A673 (cell line): ENCODE measurements around the gene PIWIL4. TPM values are rescaled to one million over a fixed set of nuclear protein-coding genes. Genes with fewer than 3 reads are reported as not detected.

Source experiments
- BruUV-seq: library from RNA; stranded (reverse); fragments of 400-500 nt; replicated peaks from 2 replicates; lab custom pipeline; 2021; lab: Mats Ljungman, UMichigan
- CTCF ChIA-PET: fragments of 300-600 bp; sonication (Branson Sonifier 250); formaldehyde crosslinking; loops from one replicate; lab custom pipeline; 2022; ENCODE audit warnings: antibody characterized with exemption; lab: Charles Lee
- POLR2A ChIA-PET: fragments of 300-600 bp; sonication (Branson Sonifier 250); formaldehyde crosslinking; loops from one replicate; lab custom pipeline; 2022; ENCODE audit warnings: antibody characterized with exemption; ENCODE audit not compliant: low non-redundant PET; lab: Charles Lee
- DNase-seq: peaks from one replicate; pipeline ENCODE4 v3.0.0-alpha.2; 2015; ENCODE audit warnings: low spot score
- H3K27ac ChIP-seq: fragments of 200-600 bp; sonication (generic); 2 replicates; pipeline ENCODE4 v1.5.1; 2016; ENCODE audit warnings: mixed run types, low read depth, mild to moderate bottlenecking, mixed read lengths, antibody characterized with exemption, low read length; ENCODE audit not compliant: poor library complexity, severe bottlenecking
- H3K27me3 ChIP-seq: fragments of 200-600 bp; sonication (generic); replicated peaks from 2 replicates; pipeline ENCODE4 v1.6.1; 2017; ENCODE audit warnings: mixed run types, low read depth, mild to moderate bottlenecking, mixed read lengths, antibody characterized with exemption, low read length; ENCODE audit not compliant: insufficient read depth, poor library complexity
- H3K36me3 ChIP-seq: fragments of 200-600 bp; sonication (generic); 2 replicates; pipeline ENCODE4 v1.6.1; 2016; ENCODE audit warnings: mixed run types, mild to moderate bottlenecking, mixed read lengths, antibody characterized with exemption, low read length; ENCODE audit not compliant: insufficient read depth, poor library complexity, severe bottlenecking
- H3K4me1 ChIP-seq: fragments of 200-600 bp; sonication (generic); 2 replicates; pipeline ENCODE4 v1.6.1; 2017; ENCODE audit warnings: mixed run types, mild to moderate bottlenecking, mixed read lengths, antibody characterized with exemption, low read length; ENCODE audit not compliant: insufficient read depth, poor library complexity, severe bottlenecking
- H3K4me3 ChIP-seq: fragments of 200-600 bp; sonication (generic); 2 replicates; pipeline ENCODE4 v1.5.1; 2016; ENCODE audit warnings: low read depth, mixed run types, mild to moderate bottlenecking, mixed read lengths, low read length; ENCODE audit not compliant: poor library complexity, severe bottlenecking
- H3K9me3 ChIP-seq: fragments of 200-600 bp; sonication (generic); 2 replicates; pipeline ENCODE4 v1.6.1; 2016; ENCODE audit warnings: mixed run types, low read depth, mild to moderate bottlenecking, mixed read lengths, antibody characterized with exemption, low read length; ENCODE audit not compliant: poor library complexity, severe bottlenecking
- CTCF ChIP-seq: fragments of 300-800, 200-600 bp; sonication (generic); conservative IDR thresholded peaks from 2 replicates; pipeline ENCODE4 v1.5.1; 2017; ENCODE audit warnings: low read depth, mild to moderate bottlenecking, antibody characterized with exemption, low read length, moderate library complexity, mixed read lengths
- EZH2 ChIP-seq: fragments of 200-600 bp; sonication (generic); IDR thresholded peaks from 2 replicates; pipeline ENCODE4 v1.6.1; 2017; ENCODE audit warnings: borderline replicate concordance, low read depth, mild to moderate bottlenecking, mixed read lengths, antibody characterized with exemption, low read length; ENCODE audit not compliant: poor library complexity, severe bottlenecking
- intact Hi-C: fragments of 100-400 bp; cut with micrococcal nuclease; formaldehyde crosslinking; loops from one replicate; pipeline ENCODE4 v1.10.0; 2022; ENCODE audit not compliant: unreplicated experiment
- total RNA-seq: library from RNA; stranded (reverse); gene quantifications from 2 replicates; pipeline ENCODE4 v1.2.3, GENCODE V29; 2021

Gene PIWIL4
- total RNA-seq, 1 experiment from 2014 or later = 1.6 TPM

- Histone ChIP-seq H3K36me3 (no peaks in the 10 kb centered on the region), H3K9me3 (peaks cover 4% of the 10 kb centered on the region), H3K27me3 (no peaks in the 10 kb centered on the region), H3K4me3 (no peak overlapping the region), H3K4me1 (no peaks in the 10 kb centered on the region), H3K27ac (no peak overlapping the region)
- TF ChIP-seq CTCF = no peak
- TF ChIP-seq EZH2 = no peak
- intact Hi-C loops = loop anchor here (10.0 kb wide), 1 partner anchor 1135 kb away; no protein-coding TSS in a partner anchor
- ChIA-PET CTCF (interaction anchor here (0.6 kb wide), 1 partner anchor 129 kb away, joined by 3 read pairs; no protein-coding TSS in a partner anchor), POLR2A (no interaction called here)
- DNase-seq = no peak
- no TSS peak for BruUV-seq
Observed at GRCh38 chr11:94629741-94630140, 62.6 kb downstream of the PIWIL4 start.

- peaks cover 4% of the 10 kb centered on the region for H3K9me3 ChIP-seq
Observed at GRCh38 chr11:94630221-94630620, 63.1 kb downstream of the PIWIL4 start.

GRCh38 chr11:94632356-94632755 is 65.2 kb downstream of the PIWIL4 start:
- no peak for TF ChIP-seq EZH2
- TF ChIP-seq CTCF = no peak
- no peaks in the 10 kb centered on the region for H3K4me1 ChIP-seq
- no peak overlapping the region for H3K4me3 ChIP-seq
- no peaks in the 10 kb centered on the region for H3K27me3 ChIP-seq
- H3K36me3 ChIP-seq = no peaks in the 10 kb centered on the region
- ChIA-PET POLR2A (no interaction called here), CTCF (no interaction called here)
- H3K27ac ChIP-seq = no peak overlapping the region
- intact Hi-C loops = no loop called here
- DNase-seq = no peak
- no TSS peak for BruUV-seq
- peaks cover 3% of the 10 kb centered on the region for H3K9me3 ChIP-seq

More at GRCh38 chr11:94630221-94630620, 63.1 kb downstream of the PIWIL4 start:
- ChIA-PET CTCF (interaction anchor here (0.6 kb wide), 1 partner anchor 129 kb away, joined by 3 read pairs; no protein-coding TSS in a partner anchor), POLR2A (no interaction called here)
- no TSS peak for BruUV-seq
- Histone ChIP-seq H3K4me3 (no peak overlapping the region), H3K4me1 (no peaks in the 10 kb centered on the region), H3K27me3 (no peaks in the 10 kb centered on the region), H3K36me3 (no peaks in the 10 kb centered on the region), H3K27ac (no peak overlapping the region)
- no peak for TF ChIP-seq CTCF
- no peak for TF ChIP-seq EZH2
- DNase-seq = no peak
- intact Hi-C loops = no loop called here
